HL-60 (cell line): ENCODE data around the gene JADE2.

Experiments
- DNase-seq, 2 experiments: peaks; one replicate each; pipeline ENCODE4 v3.0.0-alpha.2; 2010 to 2020; ENCODE audit warnings: low read depth in 1 of 2, low spot score in 1 of 2
- H3K27ac ChIP-seq: fragments of 250-450 bp; sonication (Bioruptor Pico); replicated peaks from 2 replicates; pipeline ENCODE4 v1.5.1; 2020; ENCODE audit warnings: mild to moderate bottlenecking, moderate library complexity
- H3K27me3 ChIP-seq: fragments of 250-450 bp; sonication (Bioruptor Pico); 2 replicates; pipeline ENCODE4 v1.5.1; 2021; ENCODE audit warnings: mild to moderate bottlenecking, moderate library complexity; ENCODE audit not compliant: insufficient read depth, poor library complexity, severe bottlenecking
- H3K4me3 ChIP-seq: replicated peaks from 2 replicates; pipeline ENCODE4 v1.5.1; 2011; ENCODE audit warnings: mild to moderate bottlenecking, control low read depth, low read length; ENCODE audit not compliant: insufficient read depth
- GABPA ChIP-seq: IDR thresholded peaks from 2 replicates; pipeline ENCODE4 v1.6.1; 2012; ENCODE audit warnings: low read depth
- POLR2AphosphoS5 ChIP-seq: IDR thresholded peaks from 2 replicates; pipeline ENCODE4 v1.6.1; 2012; ENCODE audit warnings: low read depth
- SPI1 ChIP-seq: IDR thresholded peaks from 2 replicates; pipeline ENCODE4 v1.6.1; 2012; ENCODE audit warnings: low read depth, mild to moderate bottlenecking, borderline replicate concordance
- TF ChIP-seq, protein P1 (sequence below): IDR thresholded peaks from 2 replicates; pipeline ENCODE4 v1.6.1; 2012; ENCODE audit warnings: low read depth; ENCODE audit not compliant: insufficient replicate concordance
- TF ChIP-seq, protein P2 (sequence below): IDR thresholded peaks from one replicate; pipeline ENCODE4 v1.5.1; 2011; ENCODE audit warnings: low read length, control low read depth, inconsistent platforms; ENCODE audit not compliant: insufficient read depth

The JADE2 gene

GRCh38 chr5:134571693-134572405 is 46.4 kb downstream of the JADE2 start:
- TF ChIP-seq, protein P1, sequence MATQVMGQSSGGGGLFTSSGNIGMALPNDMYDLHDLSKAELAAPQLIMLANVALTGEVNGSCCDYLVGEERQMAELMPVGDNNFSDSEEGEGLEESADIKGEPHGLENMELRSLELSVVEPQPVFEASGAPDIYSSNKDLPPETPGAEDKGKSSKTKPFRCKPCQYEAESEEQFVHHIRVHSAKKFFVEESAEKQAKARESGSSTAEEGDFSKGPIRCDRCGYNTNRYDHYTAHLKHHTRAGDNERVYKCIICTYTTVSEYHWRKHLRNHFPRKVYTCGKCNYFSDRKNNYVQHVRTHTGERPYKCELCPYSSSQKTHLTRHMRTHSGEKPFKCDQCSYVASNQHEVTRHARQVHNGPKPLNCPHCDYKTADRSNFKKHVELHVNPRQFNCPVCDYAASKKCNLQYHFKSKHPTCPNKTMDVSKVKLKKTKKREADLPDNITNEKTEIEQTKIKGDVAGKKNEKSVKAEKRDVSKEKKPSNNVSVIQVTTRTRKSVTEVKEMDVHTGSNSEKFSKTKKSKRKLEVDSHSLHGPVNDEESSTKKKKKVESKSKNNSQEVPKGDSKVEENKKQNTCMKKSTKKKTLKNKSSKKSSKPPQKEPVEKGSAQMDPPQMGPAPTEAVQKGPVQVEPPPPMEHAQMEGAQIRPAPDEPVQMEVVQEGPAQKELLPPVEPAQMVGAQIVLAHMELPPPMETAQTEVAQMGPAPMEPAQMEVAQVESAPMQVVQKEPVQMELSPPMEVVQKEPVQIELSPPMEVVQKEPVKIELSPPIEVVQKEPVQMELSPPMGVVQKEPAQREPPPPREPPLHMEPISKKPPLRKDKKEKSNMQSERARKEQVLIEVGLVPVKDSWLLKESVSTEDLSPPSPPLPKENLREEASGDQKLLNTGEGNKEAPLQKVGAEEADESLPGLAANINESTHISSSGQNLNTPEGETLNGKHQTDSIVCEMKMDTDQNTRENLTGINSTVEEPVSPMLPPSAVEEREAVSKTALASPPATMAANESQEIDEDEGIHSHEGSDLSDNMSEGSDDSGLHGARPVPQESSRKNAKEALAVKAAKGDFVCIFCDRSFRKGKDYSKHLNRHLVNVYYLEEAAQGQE = no peak
- TF ChIP-seq, protein P2, sequence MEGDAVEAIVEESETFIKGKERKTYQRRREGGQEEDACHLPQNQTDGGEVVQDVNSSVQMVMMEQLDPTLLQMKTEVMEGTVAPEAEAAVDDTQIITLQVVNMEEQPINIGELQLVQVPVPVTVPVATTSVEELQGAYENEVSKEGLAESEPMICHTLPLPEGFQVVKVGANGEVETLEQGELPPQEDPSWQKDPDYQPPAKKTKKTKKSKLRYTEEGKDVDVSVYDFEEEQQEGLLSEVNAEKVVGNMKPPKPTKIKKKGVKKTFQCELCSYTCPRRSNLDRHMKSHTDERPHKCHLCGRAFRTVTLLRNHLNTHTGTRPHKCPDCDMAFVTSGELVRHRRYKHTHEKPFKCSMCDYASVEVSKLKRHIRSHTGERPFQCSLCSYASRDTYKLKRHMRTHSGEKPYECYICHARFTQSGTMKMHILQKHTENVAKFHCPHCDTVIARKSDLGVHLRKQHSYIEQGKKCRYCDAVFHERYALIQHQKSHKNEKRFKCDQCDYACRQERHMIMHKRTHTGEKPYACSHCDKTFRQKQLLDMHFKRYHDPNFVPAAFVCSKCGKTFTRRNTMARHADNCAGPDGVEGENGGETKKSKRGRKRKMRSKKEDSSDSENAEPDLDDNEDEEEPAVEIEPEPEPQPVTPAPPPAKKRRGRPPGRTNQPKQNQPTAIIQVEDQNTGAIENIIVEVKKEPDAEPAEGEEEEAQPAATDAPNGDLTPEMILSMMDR = no peak
- TF ChIP-seq GABPA = no peak
- TF ChIP-seq SPI1 = no peak
- no peak for TF ChIP-seq POLR2AphosphoS5
- no peak for DNase-seq
- Histone ChIP-seq H3K4me3 (no peak overlapping the region), H3K27me3 (no peaks in the 10 kb centered on the region), H3K27ac (no peak overlapping the region)

- no peak for TF ChIP-seq SPI1
- no peak for TF ChIP-seq GABPA
- TF ChIP-seq, protein P2 = no peak
- TF ChIP-seq POLR2AphosphoS5 = no peak
- TF ChIP-seq, protein P1 = no peak
- Histone ChIP-seq H3K4me3 (no peak overlapping the region), H3K27me3 (no peaks in the 10 kb centered on the region), H3K27ac (no peak overlapping the region)
- DNase-seq = no peak
Observed at GRCh38 chr5:134572811-134573210, 47.3 kb downstream of the JADE2 start.

- TF ChIP-seq, protein P2 = no peak
- TF ChIP-seq GABPA (no peak), POLR2AphosphoS5 (no peak), SPI1 (no peak)
- TF ChIP-seq, protein P1 = no peak
- H3K4me3 ChIP-seq = no peak overlapping the region
- no peak overlapping the region for H3K27ac ChIP-seq
- H3K27me3 ChIP-seq = no peaks in the 10 kb centered on the region
- no peak for DNase-seq
Observed at GRCh38 chr5:134574521-134574920, 49.1 kb downstream of the JADE2 start.
